Peyer's patch (tissue), 4 donors: ENCODE results near the gene NCKAP5.

Source experiments
- CTCF ChIP-seq, 6 experiments: fragments of 450-650 bp in 4 of 6; fragments of 200-600 bp in 2 of 6; sonication (generic) in 1 of 6; IDR thresholded peaks; one replicate each; pipeline ENCODE4 v1.5.1; 2017 to 2019; ENCODE audit warnings: antibody characterized with exemption in 6 of 6, mild to moderate bottlenecking in 3 of 6, moderate library complexity in 1 of 6
- POLR2A ChIP-seq, 2 donors: fragments of 450-650 bp; IDR thresholded peaks; one replicate each; pipeline ENCODE4 v1.5.1; 2017; ENCODE audit warnings: antibody characterized with exemption in 2 of 2, mild to moderate bottlenecking in 2 of 2, moderate library complexity in 2 of 2

DNA sequence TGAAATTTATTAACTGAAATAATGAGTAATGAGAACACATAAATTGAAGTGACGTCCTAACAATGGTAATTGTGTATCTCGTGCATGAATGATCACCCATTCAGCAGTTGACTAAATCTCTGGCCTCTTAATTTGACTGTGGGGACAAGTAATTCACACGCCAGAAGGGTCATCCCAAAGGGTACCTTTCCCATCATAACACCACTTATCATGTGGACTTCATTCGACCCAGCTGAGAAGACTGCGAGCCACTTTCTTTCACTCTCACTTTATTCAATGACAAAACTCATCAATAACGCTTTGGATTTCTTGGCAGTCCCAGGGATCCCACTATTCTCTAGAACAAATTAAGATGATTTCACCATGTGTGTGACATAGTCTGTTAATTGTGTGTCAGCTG is 835.6 kb downstream of the NCKAP5 start:
- TF ChIP-seq CTCF (IDR thresholded peaks at IDR 0.05): no peak
- no peak for TF ChIP-seq POLR2A (IDR thresholded peaks at IDR 0.05)
